Neutrophil (primary cell): Measurements from ENCODE around the gene KCNT1.

Experiments used
- H3K27ac ChIP-seq: fragments of 200-600 bp; sonication (generic); 2 replicates; pipeline ENCODE4 v1.5.1; 2016; ENCODE audit warnings: mild to moderate bottlenecking, moderate library complexity
- H3K27me3 ChIP-seq: fragments of 200-600 bp; sonication (generic); 2 replicates; pipeline ENCODE4 v1.6.0; 2016; ENCODE audit warnings: mild to moderate bottlenecking
- H3K36me3 ChIP-seq: fragments of 200-600 bp; sonication (generic); 2 replicates; pipeline ENCODE4 v1.5.1; 2017
- H3K4me1 ChIP-seq, 2 experiments: fragments of 200-600 bp in 1 of 2; sonication (generic) in 1 of 2; 1 replicate in 1 of 2; 2 replicates in 1 of 2; pipeline versions ENCODE4 v1.5.1 to v1.6.1; 2013 to 2016; ENCODE audit warnings: low read depth in 1 of 2, low read length in 1 of 2, mild to moderate bottlenecking in 1 of 2, moderate library complexity in 1 of 2; ENCODE audit not compliant: control insufficient read depth in 1 of 2, insufficient read depth in 1 of 2
- H3K4me3 ChIP-seq, 2 experiments: fragments of 200-600 bp in 1 of 2; sonication (generic) in 1 of 2; 1 replicate in 1 of 2; 2 replicates in 1 of 2; pipeline ENCODE4 v1.5.1; 2013 to 2016; ENCODE audit warnings: low read depth in 1 of 2, low read length in 1 of 2, mild to moderate bottlenecking in 1 of 2, moderate library complexity in 1 of 2
- H3K9me3 ChIP-seq: fragments of 200-600 bp; sonication (generic); 2 replicates; pipeline ENCODE4 v1.5.1; 2016
- TF ChIP-seq, protein P1 (sequence below): fragments of 200-600 bp; sonication (generic); IDR thresholded peaks from 2 replicates; pipeline ENCODE4 v1.5.1; 2016; ENCODE audit warnings: antibody characterized with exemption

The KCNT1 gene

GRCh38 chr9:135739271-135740220 is 37.6 kb downstream of the KCNT1 start:
- no peaks in the 10 kb centered on the region for H3K9me3 ChIP-seq
- TF ChIP-seq, protein P1, sequence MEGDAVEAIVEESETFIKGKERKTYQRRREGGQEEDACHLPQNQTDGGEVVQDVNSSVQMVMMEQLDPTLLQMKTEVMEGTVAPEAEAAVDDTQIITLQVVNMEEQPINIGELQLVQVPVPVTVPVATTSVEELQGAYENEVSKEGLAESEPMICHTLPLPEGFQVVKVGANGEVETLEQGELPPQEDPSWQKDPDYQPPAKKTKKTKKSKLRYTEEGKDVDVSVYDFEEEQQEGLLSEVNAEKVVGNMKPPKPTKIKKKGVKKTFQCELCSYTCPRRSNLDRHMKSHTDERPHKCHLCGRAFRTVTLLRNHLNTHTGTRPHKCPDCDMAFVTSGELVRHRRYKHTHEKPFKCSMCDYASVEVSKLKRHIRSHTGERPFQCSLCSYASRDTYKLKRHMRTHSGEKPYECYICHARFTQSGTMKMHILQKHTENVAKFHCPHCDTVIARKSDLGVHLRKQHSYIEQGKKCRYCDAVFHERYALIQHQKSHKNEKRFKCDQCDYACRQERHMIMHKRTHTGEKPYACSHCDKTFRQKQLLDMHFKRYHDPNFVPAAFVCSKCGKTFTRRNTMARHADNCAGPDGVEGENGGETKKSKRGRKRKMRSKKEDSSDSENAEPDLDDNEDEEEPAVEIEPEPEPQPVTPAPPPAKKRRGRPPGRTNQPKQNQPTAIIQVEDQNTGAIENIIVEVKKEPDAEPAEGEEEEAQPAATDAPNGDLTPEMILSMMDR: no peak
- H3K4me1 ChIP-seq: no peaks in the 10 kb centered on the region
- peaks cover 44% of the 10 kb centered on the region for H3K27me3 ChIP-seq
- no peak overlapping the region for H3K4me3 ChIP-seq
- no peaks in the 10 kb centered on the region for H3K36me3 ChIP-seq
- no peak overlapping the region for H3K27ac ChIP-seq

GRCh38 chr9:135741276-135742219 is 39.6 kb downstream of the KCNT1 start:
- H3K36me3 ChIP-seq: no peaks in the 10 kb centered on the region
- peaks cover 25% of the 10 kb centered on the region for H3K27me3 ChIP-seq
- H3K9me3 ChIP-seq: no peaks in the 10 kb centered on the region
- H3K4me3 ChIP-seq: no peak overlapping the region
- H3K4me1 ChIP-seq: no peaks in the 10 kb centered on the region
- TF ChIP-seq, protein P1: no peak
- no peak overlapping the region for H3K27ac ChIP-seq

DNA sequence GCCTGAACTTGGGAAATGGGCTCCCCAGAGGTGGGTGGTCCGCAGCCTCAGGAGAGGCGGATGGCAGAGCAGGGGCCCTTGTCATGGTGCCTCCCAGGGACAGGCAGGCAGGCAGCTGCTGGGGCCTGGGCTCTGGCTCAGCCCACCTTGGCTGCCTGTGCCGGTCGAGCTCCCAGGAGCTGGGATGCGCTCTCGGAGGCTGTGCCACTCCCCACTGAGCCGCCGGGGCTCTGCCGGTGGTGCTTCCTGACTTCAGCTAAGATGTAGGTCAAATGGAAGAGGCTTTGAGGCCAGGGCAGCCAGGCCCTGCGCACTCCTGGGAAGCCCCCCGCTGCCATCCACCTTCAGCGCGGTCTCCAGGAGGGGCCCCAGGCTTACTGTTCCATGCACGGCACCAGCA is 41.0 kb downstream of the KCNT1 start:
- no peaks in the 10 kb centered on the region for H3K9me3 ChIP-seq
- H3K4me1 ChIP-seq: no peaks in the 10 kb centered on the region
- TF ChIP-seq, protein P1: no peak
- H3K27ac ChIP-seq: no peak overlapping the region
- no peaks in the 10 kb centered on the region for H3K36me3 ChIP-seq
- H3K27me3 ChIP-seq: peaks cover 10% of the 10 kb centered on the region
- no peak overlapping the region for H3K4me3 ChIP-seq

DNA sequence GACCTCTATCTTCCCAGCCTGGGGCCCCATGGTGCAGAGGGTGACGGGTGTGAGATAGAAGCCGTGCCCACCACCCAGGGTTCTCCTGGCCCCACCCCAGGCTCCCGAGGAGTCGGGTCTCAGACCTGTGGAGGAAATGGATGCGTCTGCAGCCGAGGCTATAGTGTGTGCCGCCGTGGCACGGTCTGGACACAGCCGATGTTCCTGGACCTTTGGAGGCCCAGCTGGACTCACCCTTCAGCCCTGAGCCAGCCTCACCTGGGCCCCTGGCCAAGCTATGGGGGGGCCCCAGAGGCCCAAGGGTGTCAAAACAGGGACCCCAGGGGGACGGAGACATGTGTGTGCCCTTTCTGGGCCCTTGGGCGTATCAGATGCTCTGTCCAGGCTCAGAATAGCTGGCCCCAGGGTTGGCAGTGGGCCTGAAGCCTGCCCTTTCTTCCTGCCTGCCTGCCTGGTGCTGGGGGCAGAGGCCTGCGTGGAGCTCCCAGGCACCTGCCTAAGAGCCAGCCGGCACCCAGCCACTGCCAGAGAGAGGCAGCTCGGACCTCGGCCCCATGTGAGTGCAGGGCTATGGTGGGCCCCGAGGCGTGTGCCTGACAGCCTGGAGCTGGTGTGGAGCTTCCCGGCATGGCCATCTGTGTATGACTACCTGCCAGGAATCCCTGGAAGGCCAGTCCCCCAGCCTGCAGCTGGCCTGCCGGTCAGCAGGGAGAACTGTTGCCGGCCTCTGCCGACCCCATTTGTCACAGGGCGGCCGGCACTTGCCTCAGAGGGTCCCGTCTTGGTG is 41.8 kb downstream of the KCNT1 start:
- no peak overlapping the region for H3K27ac ChIP-seq
- no peaks in the 10 kb centered on the region for H3K9me3 ChIP-seq
- no peaks in the 10 kb centered on the region for H3K4me1 ChIP-seq
- TF ChIP-seq, protein P1: no peak
- H3K36me3 ChIP-seq: no peaks in the 10 kb centered on the region
- no peak overlapping the region for H3K4me3 ChIP-seq
- peaks cover 3% of the 10 kb centered on the region for H3K27me3 ChIP-seq
